NCI-H774 (cell line): ENCODE measurements around the gene FXYD3.
A peak's percentile ranks its signal among the peaks of the same experiment; 100 is the strongest.
"Not testable (repeated sequence)": the region's sequence is repeated elsewhere in the genome, so short reads cannot be mapped to it uniquely, and the experiment has no call there.

Experiments
- DNase-seq: peaks from one replicate; lab custom pipeline; 2025; lab: John Stamatoyannopoulos, UW

FXYD3 gene

DNA sequence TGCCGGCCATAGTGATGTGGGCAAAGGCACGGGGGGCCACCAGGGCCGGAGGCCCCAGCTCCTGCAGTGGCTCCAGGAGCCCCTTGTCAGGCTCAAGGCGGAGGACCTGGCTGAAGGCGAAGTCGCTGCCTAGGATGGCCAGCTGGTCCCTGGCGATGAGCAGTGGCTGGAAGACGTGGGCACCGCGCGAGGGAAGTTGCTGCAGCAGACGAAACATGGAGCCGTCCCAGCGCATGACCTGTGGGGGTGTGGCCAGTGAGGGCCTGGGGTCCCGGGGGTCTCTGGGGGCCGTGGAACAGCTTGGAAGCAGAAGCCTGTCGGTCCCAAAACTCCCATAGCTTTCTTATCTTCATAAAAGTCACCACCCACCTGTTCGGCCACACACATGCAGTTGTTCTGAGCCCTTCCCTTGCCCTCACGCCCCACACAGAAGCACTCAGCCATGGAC is 9.7 kb downstream of the FXYD3 start:
- DNase-seq, result no peak

- DNase-seq, result no peak
These were observed 10.4 kb downstream of the FXYD3 start for GRCh38 chr19:35125749-35126623.

DNA sequence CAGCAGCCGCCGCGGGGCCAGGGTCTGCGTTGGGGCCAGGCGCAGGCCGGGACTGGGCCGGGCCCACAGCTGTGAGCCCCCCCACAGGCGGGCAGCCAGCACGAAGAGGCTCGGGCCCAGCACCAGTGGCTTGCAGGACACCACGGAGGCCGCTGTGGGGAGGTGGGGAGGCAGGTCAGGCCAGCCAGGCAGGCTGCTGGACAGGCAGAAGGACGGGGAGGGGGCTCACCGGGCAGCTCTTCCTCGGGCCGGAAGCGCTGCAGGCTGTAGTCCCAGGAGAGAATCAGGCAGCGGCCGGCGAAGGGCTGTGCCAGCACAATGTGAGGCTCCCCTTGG is 11.0 kb downstream of the FXYD3 start:
- DNase-seq, result no peak

- DNase-seq, result no peak
These were observed 12.2 kb downstream of the FXYD3 start for GRCh38 chr19:35127871-35128270.

DNA sequence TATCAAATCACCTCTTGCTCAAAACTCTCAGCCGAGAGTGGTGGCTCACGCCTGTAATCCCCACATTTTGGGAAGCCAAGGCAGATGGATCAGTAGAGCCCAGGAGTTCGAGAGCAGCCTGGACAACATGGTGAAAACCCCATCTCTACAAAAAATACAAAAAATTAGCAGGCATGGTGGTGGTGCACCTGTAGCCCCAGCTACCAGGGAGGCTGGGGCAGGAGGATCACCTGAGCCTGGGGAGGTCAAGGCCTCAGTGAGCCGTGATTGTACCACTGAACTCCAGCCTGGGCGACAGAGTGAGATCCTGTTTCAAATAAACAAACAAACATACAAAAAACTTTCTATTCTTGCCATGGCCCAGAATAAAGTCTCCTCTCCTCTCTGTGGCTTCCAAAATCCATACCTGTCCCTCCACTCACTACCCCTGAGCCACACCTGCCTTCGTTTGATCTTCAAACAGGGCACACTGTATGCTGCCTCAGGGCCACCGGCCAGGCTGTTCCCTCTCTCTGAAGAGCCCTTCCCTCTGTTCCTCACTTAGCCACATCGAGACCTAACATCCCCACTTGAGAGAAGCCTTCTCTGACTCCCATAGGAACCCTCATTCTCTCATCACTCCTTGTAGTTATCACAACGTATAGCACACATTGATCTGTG is 12.9 kb downstream of the FXYD3 start:
- DNase-seq, result no peak

DNA sequence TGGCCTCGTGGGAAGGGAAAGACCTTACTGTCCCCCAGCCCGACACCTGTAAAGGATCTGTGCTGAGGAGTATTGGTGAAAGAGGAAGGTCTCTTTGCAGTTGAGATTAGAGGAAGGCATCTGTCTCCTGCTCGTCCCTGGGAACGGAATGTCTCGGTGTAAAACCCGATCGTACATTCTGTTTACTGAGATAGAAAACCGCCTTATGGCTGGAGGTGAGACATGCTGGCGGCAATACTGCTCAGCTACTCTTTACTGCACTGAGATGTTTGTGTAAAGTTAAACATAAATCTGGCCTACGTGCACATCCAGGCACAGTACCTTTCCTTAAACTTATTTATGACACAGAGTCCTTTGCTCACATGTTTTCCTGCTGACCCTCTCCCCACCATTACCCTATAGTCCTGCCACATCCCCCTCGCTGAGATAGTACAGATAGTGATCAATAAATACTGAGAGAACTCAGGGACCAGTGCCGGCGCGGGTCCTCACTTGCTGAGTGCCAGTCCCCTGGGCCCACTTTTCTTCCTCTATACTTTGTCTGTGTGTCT is 14.2 kb downstream of the FXYD3 start:
- not testable (repeated sequence) for DNase-seq

DNA sequence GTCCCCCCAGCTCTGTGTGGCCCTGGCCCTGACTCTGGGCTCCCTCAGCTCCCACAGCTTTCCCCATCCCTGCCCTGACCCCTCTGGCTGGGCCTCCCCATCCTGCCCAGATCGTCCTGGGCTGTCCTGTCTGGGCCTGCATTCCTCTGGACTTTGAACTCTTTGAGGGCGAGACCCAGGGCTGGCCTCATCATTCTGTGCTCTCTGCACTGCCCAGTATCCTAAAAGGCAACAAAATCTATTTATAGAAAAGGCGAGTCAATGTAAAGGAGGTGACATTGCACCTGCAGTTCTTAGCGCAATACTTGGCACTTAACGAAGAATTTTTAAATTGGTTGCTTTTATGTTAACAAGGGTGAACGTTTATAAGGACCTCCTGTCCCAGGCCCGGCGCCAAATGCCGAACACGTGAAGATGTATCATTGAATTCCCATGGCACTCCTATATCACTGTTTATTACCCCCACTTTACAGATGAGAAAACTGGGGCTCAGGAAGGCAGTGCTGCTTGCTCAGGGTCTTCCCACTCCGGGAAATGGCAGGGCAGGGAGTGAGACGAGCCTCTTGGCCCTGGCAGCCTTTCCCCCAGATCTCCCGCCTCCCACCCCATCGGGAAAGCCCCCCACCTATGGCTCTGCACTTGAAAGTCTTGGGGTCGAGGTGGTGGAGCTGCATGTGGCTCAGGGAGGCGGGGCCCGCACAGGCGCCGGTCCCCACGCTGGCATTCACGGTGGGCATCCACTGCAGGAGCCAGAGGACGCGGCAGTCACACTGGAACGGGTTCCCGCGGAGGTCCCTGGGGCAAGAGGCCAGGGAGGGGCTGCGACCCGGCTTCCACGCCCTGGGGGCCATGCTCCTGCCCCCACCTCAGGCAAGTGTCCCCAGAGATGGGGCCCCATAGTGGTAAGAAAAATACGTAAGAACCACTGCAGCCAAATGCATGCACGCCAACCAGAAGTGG is 15.4 kb downstream of the FXYD3 start:
- DNase-seq, result no peak

DNA sequence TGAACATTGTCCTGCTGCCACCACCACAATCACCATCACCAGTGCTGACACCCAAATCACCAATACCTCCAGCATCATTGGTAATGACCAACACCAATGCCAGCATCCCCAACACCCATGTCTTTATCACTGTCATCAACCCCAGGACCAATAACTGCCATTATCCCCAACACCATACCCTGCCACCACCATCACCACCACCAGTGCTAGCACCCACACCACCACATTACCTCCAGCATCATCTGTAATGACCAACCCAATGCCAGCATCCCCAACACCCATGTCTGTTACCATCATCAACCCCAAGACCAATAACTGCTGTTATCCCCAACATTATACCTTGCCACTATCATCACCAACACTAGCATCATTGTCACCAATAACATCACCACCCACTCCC is 16.6 kb downstream of the FXYD3 start:
- DNase-seq, result no peak

- no peak for DNase-seq
These were observed 18.2 kb downstream of the FXYD3 start for GRCh38 chr19:35133826-35134225.

DNA sequence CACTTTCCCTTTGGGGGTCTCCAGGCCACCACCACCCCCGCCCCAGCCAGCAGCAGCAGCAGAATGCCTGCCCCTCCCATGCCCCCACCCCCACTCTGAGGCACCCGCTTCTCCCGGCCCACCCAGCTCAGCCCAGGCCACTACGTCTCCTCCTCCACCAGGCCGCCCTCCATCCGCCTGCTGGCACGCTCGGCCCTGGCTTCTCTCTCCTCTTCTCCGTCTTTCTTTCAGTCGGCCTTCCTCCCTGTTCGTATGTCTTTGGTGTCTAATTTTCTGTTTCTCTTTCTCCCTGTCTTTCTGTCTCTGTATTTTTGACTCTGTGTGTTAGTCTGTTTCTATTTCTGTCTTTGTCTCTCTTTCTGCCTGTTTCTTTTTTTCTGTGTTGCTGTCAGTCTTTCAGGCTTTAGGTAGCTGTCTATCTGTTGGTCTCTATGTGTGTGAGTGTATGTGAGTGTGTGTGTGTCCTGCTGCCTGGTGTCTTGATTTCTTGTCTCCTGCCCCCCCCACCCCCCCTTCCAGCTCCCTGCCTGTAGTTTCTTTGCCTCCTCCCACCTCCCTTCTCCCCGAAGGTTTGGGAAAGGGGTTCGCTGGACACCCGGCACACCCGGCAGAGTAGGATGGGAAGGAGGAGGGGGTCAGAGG is 19.1 kb downstream of the FXYD3 start, which contains the start of gene LGI4:
LGI4 (minus strand) TSS at position 459 of the 642 bp plus-strand sequence; CDS start at position 80, 379 bp downstream.
- no peak for DNase-seq

DNA sequence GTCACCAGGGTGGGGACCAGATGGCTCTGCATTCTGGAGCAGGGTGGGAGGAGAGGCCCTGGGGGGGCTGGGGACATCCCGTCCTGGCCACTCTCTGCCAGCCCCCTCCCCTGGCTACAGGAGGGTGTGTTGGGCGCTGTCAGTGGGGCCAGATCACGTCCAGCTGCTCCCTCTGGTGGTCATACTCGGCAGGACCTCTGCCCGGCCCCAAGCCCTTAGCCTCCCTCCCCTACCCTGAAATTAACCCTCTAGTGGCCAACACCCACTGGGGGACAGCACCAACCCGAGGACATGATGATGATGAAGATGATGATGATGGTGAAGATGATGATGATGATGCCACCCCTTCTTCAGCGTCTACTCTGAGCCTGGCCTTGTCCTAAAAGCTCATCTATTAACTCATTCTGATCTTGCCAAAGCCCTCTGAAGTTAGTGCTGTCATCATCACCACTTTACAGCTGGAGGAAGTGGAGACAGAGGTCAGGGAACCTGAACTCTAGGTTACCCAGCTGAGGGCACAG is 19.8 kb downstream of the FXYD3 start:
- DNase-seq, result no peak

DNA sequence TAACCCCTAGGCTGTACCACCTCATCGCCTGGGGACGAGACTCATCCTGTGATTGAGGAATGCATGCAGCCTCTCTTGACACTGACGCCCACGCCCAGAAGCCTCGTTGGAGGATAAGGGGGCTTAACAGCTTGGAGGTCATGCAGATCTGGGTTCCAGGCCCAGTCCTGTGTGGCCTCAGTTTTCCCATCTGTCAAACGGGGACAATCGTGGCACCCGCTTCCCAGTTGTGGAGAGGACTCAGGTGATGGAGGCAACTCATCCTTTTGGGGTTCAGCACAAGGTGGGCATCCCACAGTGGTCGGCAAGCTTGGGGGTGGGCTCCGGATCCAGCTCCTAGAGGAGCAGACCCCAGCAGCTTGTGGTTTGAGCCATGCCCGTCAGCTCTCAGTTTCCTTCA is 20.6 kb downstream of the FXYD3 start:
- no peak for DNase-seq

DNA sequence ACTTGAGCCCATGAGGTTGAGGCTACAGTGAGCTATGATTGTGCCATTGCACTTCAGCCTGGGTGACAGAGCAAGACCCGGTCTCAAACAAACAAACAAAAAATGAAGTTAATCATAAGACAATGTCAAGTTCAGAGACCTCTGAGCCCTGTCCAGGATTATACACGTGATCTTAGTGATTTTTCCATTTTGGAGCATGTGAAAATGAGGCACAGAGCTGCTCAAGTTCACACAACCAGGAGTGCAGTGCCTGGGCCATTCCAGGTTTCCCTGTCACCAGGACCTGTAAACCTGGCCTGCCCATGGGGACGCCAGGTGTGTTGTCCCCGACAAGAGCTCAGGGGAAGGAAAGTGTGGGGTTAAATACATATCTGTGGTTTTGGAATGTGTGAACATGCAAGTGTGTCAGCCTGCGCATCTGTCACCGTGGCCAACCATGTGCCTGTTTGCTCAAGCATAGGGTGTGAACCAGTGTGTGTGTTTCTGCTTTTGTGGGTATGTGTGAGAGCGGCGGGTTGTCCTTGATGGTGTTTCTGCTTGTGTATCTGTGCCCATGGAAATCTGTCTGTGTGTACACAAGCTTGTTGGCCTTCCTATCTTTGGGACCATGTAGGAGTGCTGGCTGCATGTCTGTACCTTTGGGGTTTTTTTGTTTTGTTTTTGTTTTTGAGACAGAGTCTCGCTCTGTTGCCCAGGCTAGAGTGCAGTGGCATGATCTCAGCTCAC is 21.5 kb downstream of the FXYD3 start:
- no peak for DNase-seq

- DNase-seq, result no peak
These were observed 22.8 kb downstream of the FXYD3 start, which contains the start of gene FXYD1 for GRCh38 chr19:35138305-35138892. Gene FXYD1, plus strand, starts transcription at chr19:35138824. Its CDS starts 1,256 bp downstream, at chr19:35140080.

DNA sequence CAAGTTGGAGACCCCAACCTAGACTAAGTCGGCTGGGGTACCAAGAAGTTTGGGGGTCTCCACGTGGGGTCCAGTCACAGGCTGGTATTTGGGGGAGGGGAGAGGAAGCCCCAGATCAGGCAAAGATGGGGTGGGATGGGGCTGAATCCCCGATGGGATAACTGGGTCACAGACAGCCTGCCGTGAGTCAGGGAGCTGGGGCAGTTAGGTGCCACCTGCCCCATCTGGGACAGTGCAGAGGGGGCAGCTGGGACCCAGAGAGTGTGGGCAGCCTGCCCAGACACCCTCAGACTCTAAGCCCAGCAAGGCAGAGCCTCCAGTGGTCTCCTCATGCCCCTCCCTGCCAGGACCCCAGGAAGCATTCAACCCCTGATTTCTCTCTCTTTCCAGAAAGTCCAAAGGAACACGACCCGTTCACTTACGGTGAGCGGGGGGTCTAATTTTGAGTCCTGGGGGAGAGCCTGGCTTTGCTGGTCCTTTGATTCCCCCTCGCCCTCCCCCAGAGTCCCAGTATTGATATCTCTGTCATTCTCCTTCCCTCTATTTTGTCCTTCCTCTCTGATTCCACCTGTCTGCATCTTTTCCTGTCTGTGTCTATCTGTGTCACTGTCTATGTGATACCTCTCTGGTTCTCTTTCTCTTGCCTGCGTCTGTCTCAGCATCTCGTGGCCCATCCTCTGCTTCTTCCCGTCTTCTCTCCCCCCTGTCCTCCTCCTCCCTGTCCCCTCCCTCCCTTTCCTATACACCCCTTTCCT is 24.8 kb downstream of the FXYD3 start:
- DNase-seq, result no peak

GRCh38 chr19:35140962-35141836 is 25.6 kb downstream of the FXYD3 start:
- peak; percentile 74 for DNase-seq

GRCh38 chr19:35141837-35142605 is 26.4 kb downstream of the FXYD3 start:
- DNase-seq, result no peak
